C4-2B (cell line): ENCODE data around the gene ADARB2.

Source experiments
- ZFX ChIP-seq: fragments of 450-650 bp; IDR thresholded peaks from 2 replicates; pipeline ENCODE4 v1.6.1; 2017
- TF ChIP-seq, protein P1 (sequence below): fragments of 450-650 bp; conservative IDR thresholded peaks from 2 replicates; pipeline ENCODE4 v1.5.1; 2017; ENCODE audit warnings: mild to moderate bottlenecking

DNA sequence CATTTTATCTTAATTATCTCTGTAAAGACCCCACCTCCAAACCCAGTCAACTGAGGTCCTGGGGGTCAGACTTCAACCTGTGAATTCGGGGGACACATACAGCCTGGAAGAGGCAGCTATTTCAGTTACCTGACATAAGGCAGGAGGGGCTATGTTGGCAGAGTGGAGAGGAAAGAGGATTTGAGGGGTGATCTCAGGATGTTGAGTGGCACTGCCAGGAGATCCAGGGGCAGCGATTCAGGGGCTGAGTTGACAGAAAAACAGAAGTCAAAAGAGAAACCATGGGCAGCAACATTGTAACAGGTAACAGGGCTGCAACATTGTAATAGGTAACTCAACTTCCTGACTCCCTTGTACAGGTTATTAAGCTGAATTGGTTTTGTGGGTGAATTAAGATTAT lies 162.6 kb downstream of the ADARB2 start:
- TF ChIP-seq, protein P1, sequence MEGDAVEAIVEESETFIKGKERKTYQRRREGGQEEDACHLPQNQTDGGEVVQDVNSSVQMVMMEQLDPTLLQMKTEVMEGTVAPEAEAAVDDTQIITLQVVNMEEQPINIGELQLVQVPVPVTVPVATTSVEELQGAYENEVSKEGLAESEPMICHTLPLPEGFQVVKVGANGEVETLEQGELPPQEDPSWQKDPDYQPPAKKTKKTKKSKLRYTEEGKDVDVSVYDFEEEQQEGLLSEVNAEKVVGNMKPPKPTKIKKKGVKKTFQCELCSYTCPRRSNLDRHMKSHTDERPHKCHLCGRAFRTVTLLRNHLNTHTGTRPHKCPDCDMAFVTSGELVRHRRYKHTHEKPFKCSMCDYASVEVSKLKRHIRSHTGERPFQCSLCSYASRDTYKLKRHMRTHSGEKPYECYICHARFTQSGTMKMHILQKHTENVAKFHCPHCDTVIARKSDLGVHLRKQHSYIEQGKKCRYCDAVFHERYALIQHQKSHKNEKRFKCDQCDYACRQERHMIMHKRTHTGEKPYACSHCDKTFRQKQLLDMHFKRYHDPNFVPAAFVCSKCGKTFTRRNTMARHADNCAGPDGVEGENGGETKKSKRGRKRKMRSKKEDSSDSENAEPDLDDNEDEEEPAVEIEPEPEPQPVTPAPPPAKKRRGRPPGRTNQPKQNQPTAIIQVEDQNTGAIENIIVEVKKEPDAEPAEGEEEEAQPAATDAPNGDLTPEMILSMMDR: no peak
- TF ChIP-seq ZFX: no peak
